ENCODE results near the gene MTG2. TPM values are rescaled to one million over a fixed set of nuclear protein-coding genes. Genes with fewer than 3 reads are reported as not detected.

Gene MTG2
- total and polyA plus RNA-seq, 4 experiments from 2014 or later, result 15.9 to 50.7 (median 36.2) TPM

DNA sequence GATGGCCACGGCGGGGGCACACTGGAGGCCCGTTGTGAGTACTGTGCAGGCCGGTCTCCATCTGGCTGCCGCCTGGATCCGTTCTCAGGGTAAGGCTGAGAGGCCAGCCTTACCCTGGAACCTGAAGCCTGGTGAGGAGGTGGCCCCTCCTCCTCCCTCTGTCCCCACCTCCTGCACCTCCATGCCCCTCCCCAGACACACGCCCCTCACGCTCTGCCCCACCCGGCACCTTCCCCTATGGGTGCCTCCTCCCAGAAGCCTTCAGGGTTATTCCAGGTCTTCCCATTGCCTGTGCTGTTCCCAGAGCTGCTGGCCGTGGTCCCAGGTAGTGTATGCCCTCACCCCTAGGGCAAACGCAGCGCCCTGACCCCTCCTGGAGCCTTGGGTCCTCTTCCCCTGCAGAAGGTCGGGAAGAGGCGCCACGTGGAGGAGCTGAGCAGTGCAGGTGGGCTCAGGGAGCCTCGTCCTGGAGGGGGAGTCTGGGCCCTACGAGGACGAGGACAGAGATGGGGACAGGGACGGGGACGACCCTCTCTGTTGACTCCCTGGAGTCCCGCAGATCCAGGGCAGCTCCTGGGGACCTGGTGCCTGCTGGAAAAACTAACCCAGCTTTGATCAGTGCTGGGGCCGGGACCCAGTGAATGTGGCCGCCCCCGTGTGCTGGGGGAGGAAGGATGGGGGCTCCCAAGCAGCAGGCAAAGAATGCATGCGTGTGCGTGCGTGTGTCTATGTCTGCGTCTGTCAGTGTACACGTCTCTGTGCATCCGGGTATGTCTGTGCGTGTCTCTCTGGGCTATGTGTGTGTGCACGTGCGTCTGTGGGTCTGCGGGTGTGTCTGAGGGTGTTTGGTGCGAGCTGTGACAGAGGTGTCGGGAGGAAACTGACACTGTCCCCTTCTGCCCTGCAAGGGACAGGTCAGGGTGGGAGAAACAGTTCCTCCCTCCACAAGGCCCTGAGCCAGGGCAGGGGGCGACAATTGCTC lies 45.4 kb downstream of the MTG2 start:
- ChIA-PET POLR2A (ENCODE audit: partially characterized antibody) (no interaction called here), CTCF (ENCODE audit: partially characterized antibody) (no interaction called here)
- H3K27ac ChIP-seq (ENCODE audit: low read depth, low read length), result no peak overlapping the region
- Mint-ChIP-seq H3K36me3 (no peaks in the 10 kb centered on the region), H3K27me3 (peaks cover 3 to 11% of the 10 kb centered on the region in 2 donors), H3K4me3 (no peak overlapping the region), H3K9me3 (no peaks in the 10 kb centered on the region), H3K27ac (no peak overlapping the region), H3K4me1 (peaks cover 0 to 2% (median 0%) of the 10 kb centered on the region in 4 donors)
- intact Hi-C loops (cut with micrococcal nuclease), result no loop called here
- H3K27me3 ChIP-seq (ENCODE audit: insufficient read depth, low read length), result no peaks in the 10 kb centered on the region
- H3K4me3 ChIP-seq (ENCODE audit: low read length in 2 of 2), result no peak overlapping the region
- H3K36me3 ChIP-seq (ENCODE audit: insufficient read depth, low read length), result no peaks in the 10 kb centered on the region
- no peaks in the 10 kb centered on the region for H3K9me3 ChIP-seq (ENCODE audit: control insufficient read depth in 1 of 2, low read length in 2 of 2)
- peak in 1 of 5 donors; percentile 19 for DNase-seq
- no peaks in the 10 kb centered on the region for H3K4me1 ChIP-seq (ENCODE audit: insufficient read depth, low read length)

DNA sequence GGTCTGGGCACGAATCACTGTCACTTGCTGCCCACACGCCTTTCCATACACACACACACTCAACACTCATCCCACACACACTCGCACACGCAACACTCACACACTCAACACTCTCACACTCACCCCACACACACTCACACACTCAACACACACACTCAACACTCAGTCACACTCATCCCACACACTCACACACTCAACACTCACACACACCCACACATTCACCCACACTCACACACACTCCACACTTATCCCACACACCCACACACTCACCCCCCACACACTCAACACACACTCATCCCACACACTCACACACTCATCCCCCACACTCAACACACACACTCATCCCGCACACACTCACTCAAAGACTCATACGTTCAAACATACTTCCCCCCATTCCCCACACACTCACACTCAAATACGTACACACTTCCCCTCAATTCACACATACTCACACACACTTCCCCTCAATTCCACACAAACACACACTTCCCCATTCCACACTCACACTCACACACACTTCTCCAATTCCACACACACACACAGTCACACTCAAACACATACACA lies 46.2 kb downstream of the MTG2 start:
- Histone ChIP-seq H3K27ac (ENCODE audit: low read depth, low read length) (no peak overlapping the region), H3K4me1 (ENCODE audit: insufficient read depth, low read length) (no peaks in the 10 kb centered on the region), H3K36me3 (ENCODE audit: insufficient read depth, low read length) (no peaks in the 10 kb centered on the region), H3K4me3 (ENCODE audit: low read length in 2 of 2) (no peak overlapping the region), H3K27me3 (ENCODE audit: insufficient read depth, low read length) (no peaks in the 10 kb centered on the region), H3K9me3 (ENCODE audit: control insufficient read depth in 1 of 2, low read length in 2 of 2) (no peaks in the 10 kb centered on the region)
- CTCF ChIA-PET (ENCODE audit: partially characterized antibody), result no interaction called here
- Mint-ChIP-seq H3K4me1 (peaks cover 0 to 2% (median 0%) of the 10 kb centered on the region in 4 donors), H3K9me3 (no peaks in the 10 kb centered on the region), H3K27ac (no peak overlapping the region), H3K4me3 (no peak overlapping the region), H3K27me3 (peaks cover 3 to 11% of the 10 kb centered on the region in 2 donors), H3K36me3 (no peaks in the 10 kb centered on the region)
- POLR2A ChIA-PET (ENCODE audit: partially characterized antibody), result no interaction called here
- intact Hi-C loops (cut with micrococcal nuclease), result no loop called here
- DNase-seq, result no peak

DNA sequence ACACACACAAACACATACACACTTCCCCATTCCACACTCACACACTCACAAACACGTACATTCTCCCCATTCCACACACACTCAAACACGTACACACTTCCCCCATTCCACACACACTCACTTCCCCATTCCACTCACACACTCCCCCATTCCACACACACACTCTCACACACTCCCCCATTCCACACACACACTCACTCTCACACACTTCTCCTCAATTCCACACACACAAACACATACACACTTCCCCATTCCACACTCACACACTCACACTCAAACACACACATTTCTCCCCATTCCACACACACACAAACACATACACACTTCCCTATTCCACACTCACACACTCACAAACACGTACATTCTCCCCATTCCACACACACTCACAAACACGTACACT lies 46.8 kb downstream of the MTG2 start:
- no peak for DNase-seq
- Mint-ChIP-seq H3K4me1 (peaks cover 0 to 2% (median 0%) of the 10 kb centered on the region in 4 donors), H3K27ac (no peak overlapping the region), H3K4me3 (no peak overlapping the region), H3K9me3 (no peaks in the 10 kb centered on the region), H3K27me3 (peaks cover 3 to 7% of the 10 kb centered on the region in 2 donors), H3K36me3 (no peaks in the 10 kb centered on the region)
- H3K36me3 ChIP-seq (ENCODE audit: insufficient read depth, low read length), result no peaks in the 10 kb centered on the region
- no peaks in the 10 kb centered on the region for H3K9me3 ChIP-seq (ENCODE audit: control insufficient read depth in 1 of 2, low read length in 2 of 2)
- H3K4me1 ChIP-seq (ENCODE audit: insufficient read depth, low read length), result no peaks in the 10 kb centered on the region
- H3K27ac ChIP-seq (ENCODE audit: low read depth, low read length), result no peak overlapping the region
- H3K4me3 ChIP-seq (ENCODE audit: low read length in 2 of 2), result no peak overlapping the region
- ChIA-PET POLR2A (ENCODE audit: partially characterized antibody) (no interaction called here), CTCF (ENCODE audit: partially characterized antibody) (no interaction called here)
- no peaks in the 10 kb centered on the region for H3K27me3 ChIP-seq (ENCODE audit: insufficient read depth, low read length)
- intact Hi-C loops (cut with micrococcal nuclease), result no loop called here

DNA sequence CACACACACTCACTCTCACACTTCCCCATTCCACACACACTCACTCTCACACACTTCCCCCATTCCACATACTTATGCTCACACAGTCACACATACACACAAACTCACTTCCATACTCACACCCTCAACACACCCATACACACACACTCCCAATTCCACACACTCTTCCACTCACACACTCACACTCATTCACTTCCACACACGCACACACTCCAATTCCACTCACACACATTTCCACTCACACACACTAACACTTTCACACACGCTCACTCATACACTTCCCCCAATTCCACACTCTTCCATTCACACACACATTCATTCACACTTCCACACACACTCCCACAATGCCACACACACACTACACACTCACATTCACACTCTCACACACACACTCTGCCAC lies 47.4 kb downstream of the MTG2 start:
- peaks cover 3% of the 10 kb centered on the region in 2 donors for H3K27me3 Mint-ChIP-seq
- CTCF ChIA-PET (ENCODE audit: partially characterized antibody), result no interaction called here
- no peaks in the 10 kb centered on the region for H3K4me1 ChIP-seq (ENCODE audit: insufficient read depth, low read length)
- no peaks in the 10 kb centered on the region for H3K9me3 ChIP-seq (ENCODE audit: control insufficient read depth in 1 of 2, low read length in 2 of 2)
- POLR2A ChIA-PET (ENCODE audit: partially characterized antibody), result no interaction called here
- no peak overlapping the region for H3K27ac Mint-ChIP-seq
- H3K4me3 ChIP-seq (ENCODE audit: low read length in 2 of 2), result no peak overlapping the region
- H3K36me3 Mint-ChIP-seq, result no peaks in the 10 kb centered on the region
- no peak for DNase-seq
- no peak overlapping the region for H3K4me3 Mint-ChIP-seq
- H3K27ac ChIP-seq (ENCODE audit: low read depth, low read length), result no peak overlapping the region
- intact Hi-C loops (cut with micrococcal nuclease), result no loop called here
- H3K27me3 ChIP-seq (ENCODE audit: insufficient read depth, low read length), result no peaks in the 10 kb centered on the region
- H3K4me1 Mint-ChIP-seq, result peaks cover 0 to 2% (median 0%) of the 10 kb centered on the region in 4 donors
- H3K9me3 Mint-ChIP-seq, result no peaks in the 10 kb centered on the region
- H3K36me3 ChIP-seq (ENCODE audit: insufficient read depth, low read length), result no peaks in the 10 kb centered on the region

DNA sequence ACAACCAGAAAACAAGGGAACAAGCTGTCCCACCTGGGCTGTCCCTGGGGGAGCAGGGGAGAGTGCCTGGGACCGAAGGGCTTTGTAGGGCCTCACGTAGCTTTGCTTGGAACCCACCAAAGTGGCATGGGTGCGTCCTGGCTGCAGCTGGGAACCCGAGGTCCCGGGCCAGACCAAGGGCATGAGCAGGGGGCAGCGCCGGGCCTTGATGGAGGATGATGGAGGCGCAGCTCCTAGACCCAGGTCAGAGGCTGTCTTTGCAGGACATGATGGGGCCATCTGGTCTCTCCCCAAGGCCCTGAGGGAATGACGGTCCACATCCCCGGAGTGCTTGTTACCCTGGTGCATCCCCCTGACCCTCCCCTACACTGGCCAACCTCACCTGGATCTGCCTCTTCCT lies 47.9 kb downstream of the MTG2 start:
- intact Hi-C loops (cut with micrococcal nuclease), result no loop called here

DNA sequence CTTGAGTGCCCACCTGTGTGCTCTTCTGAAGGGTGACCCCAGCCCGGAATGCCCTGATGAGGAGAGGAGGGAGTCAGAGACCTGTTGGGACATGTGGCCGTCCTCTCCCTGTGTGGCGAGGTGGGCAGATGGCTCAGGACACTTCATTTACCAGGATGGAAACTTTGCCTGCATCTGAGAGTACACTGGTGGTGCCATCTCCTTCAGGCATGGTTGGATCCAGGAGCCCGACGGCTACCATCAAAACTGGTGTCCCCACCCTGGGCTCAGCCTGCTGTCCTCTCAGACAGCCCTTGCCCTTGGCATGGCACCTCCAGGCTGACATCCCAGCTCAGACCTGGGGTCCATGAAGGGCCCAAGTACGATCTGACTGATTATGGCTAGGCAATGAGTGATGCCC lies 48.5 kb downstream of the MTG2 start:
- no peaks in the 10 kb centered on the region for H3K4me1 ChIP-seq (ENCODE audit: insufficient read depth, low read length)
- H3K27ac Mint-ChIP-seq, result no peak overlapping the region
- DNase-seq, result peak in 1 of 5 donors; percentile 17
- ChIA-PET CTCF (ENCODE audit: partially characterized antibody) (no interaction called here), POLR2A (ENCODE audit: partially characterized antibody) (no interaction called here)
- H3K27me3 Mint-ChIP-seq, result peaks cover 0 to 3% of the 10 kb centered on the region in 2 donors
- no peaks in the 10 kb centered on the region for H3K9me3 Mint-ChIP-seq
- no peak overlapping the region for H3K27ac ChIP-seq (ENCODE audit: low read depth, low read length)
- no peaks in the 10 kb centered on the region for H3K36me3 Mint-ChIP-seq
- H3K4me1 Mint-ChIP-seq, result peaks cover 0 to 2% (median 0%) of the 10 kb centered on the region in 4 donors
- no peak overlapping the region for H3K4me3 Mint-ChIP-seq
- intact Hi-C loops (cut with micrococcal nuclease), result no loop called here
- H3K4me3 ChIP-seq (ENCODE audit: low read length in 2 of 2), result no peak overlapping the region
- H3K27me3 ChIP-seq (ENCODE audit: insufficient read depth, low read length), result no peaks in the 10 kb centered on the region
- H3K9me3 ChIP-seq (ENCODE audit: control insufficient read depth in 1 of 2, low read length in 2 of 2), result no peaks in the 10 kb centered on the region
- H3K36me3 ChIP-seq (ENCODE audit: insufficient read depth, low read length), result no peaks in the 10 kb centered on the region

More for the DNA sequence above, 47.9 kb downstream of the MTG2 start:
- Mint-ChIP-seq H3K9me3 (no peaks in the 10 kb centered on the region), H3K27ac (no peak overlapping the region), H3K27me3 (peaks cover 0 to 3% of the 10 kb centered on the region in 2 donors), H3K4me3 (no peak overlapping the region), H3K36me3 (no peaks in the 10 kb centered on the region), H3K4me1 (peaks cover 0 to 2% (median 0%) of the 10 kb centered on the region in 4 donors)
- peak in 1 of 5 donors; percentile 30 for DNase-seq
- ChIA-PET POLR2A (ENCODE audit: partially characterized antibody) (no interaction called here), CTCF (ENCODE audit: partially characterized antibody) (no interaction called here)
- no peaks in the 10 kb centered on the region for H3K4me1 ChIP-seq (ENCODE audit: insufficient read depth, low read length)
- H3K27me3 ChIP-seq (ENCODE audit: insufficient read depth, low read length), result no peaks in the 10 kb centered on the region
- no peaks in the 10 kb centered on the region for H3K9me3 ChIP-seq (ENCODE audit: control insufficient read depth in 1 of 2, low read length in 2 of 2)
- no peaks in the 10 kb centered on the region for H3K36me3 ChIP-seq (ENCODE audit: insufficient read depth, low read length)
- no peak overlapping the region for H3K4me3 ChIP-seq (ENCODE audit: low read length in 2 of 2)
- no peak overlapping the region for H3K27ac ChIP-seq (ENCODE audit: low read depth, low read length)

DNA sequence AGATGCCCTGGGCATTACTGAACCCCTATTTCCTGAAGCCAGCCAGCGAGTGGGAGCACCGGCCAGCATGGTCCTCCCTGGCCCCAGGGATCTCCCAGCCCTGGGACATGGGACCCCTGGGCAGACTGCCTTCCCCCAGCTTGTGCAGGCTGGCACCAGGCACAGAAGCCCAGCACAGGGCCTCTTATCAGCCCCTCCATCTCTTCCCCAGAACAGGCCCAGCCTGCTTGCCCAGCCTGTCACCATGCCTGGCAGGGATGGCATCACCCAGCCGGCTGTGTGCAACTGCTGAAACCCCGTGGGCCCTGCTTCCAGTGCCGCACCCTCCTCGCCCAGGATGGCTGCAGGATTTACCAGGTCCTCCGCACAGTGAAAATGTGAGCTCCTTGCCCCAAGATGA lies 49.4 kb downstream of the MTG2 start:
- Mint-ChIP-seq H3K9me3 (no peaks in the 10 kb centered on the region), H3K27me3 (peaks cover 0 to 3% of the 10 kb centered on the region in 2 donors), H3K36me3 (no peaks in the 10 kb centered on the region), H3K27ac (no peak overlapping the region), H3K4me3 (no peak overlapping the region), H3K4me1 (peaks cover 0 to under 1% (median 0%) of the 10 kb centered on the region in 4 donors)
- intact Hi-C loops (cut with micrococcal nuclease), result no loop called here
- CTCF ChIA-PET (ENCODE audit: partially characterized antibody), result no interaction called here
- POLR2A ChIA-PET (ENCODE audit: partially characterized antibody), result no interaction called here
- no peaks in the 10 kb centered on the region for H3K27me3 ChIP-seq (ENCODE audit: insufficient read depth, low read length)
- peak in 1 of 5 donors; percentile 20 for DNase-seq
- no peaks in the 10 kb centered on the region for H3K9me3 ChIP-seq (ENCODE audit: control insufficient read depth in 1 of 2, low read length in 2 of 2)
- H3K27ac ChIP-seq (ENCODE audit: low read depth, low read length), result no peak overlapping the region
- H3K36me3 ChIP-seq (ENCODE audit: insufficient read depth, low read length), result no peaks in the 10 kb centered on the region
- H3K4me3 ChIP-seq (ENCODE audit: low read length in 2 of 2), result no peak overlapping the region
- peaks cover 1% of the 10 kb centered on the region for H3K4me1 ChIP-seq (ENCODE audit: insufficient read depth, low read length)

All from CD4-positive, alpha-beta memory T cell (primary cell).